Measurements from ENCODE around the gene MBLAC1. TPM values are rescaled to one million over a fixed set of nuclear protein-coding genes. Genes with fewer than 3 reads are reported as not detected.

MBLAC1 gene
- polyA plus RNA-seq, 3 donors: 0.57 to 0.81 (median 0.59) TPM

DNA sequence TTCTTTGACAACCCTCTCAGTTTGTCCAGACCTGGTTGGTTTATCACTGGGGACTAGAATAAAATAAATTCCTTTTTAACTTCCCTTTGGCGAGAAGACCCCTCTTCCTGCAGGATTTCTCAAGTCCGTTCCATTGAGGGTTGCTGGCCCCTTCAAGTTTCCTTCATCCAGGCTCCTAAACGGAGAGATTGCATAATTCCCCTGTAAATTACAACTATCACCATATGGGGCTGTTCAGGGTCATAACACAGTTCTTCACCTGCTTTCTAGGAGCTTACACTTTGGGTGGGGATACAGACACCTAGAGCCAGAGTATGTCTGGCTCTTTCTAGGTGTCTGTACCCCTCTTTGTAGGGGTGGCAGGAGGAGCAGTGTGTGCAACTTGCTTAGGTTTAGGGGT lies 41.3 kb upstream of the MBLAC1 start:
- Mint-ChIP-seq H3K27me3 (ENCODE audit: low read depth in 3 of 3) (peaks cover 8 to 15% (median 14%) of the 10 kb centered on the region in 3 donors), H3K9me3 (peaks cover 0 to 5% (median 0%) of the 10 kb centered on the region in 7 donors), H3K4me3 (no peak overlapping the region), H3K36me3 (peaks cover 3 to 4% of the 10 kb centered on the region in 2 donors), H3K4me1 (peaks cover 41% of the 10 kb centered on the region), H3K27ac (peak overlapping the region in 6 of 7 donors; percentile 65 to 91 (median 82))
- no peak overlapping the region for H3K4me3 ChIP-seq (replicated peaks in 1 of 3; ENCODE audit: low read depth in 2 of 3, low read length in 3 of 3)
- H3K4me2 ChIP-seq (replicated peaks; ENCODE audit: extremely low read depth, low read length, poor library complexity, severe bottlenecking): no peak overlapping the region
- intact Hi-C loops (cut with micrococcal nuclease): loop anchor here (10.0 kb wide), 1 partner anchor 71 kb away; the partner anchor contains the start of gene ZKSCAN1 (in 2 of the 2)
- TF ChIP-seq CTCF (IDR thresholded peaks at IDR 0.05): no peak
- H3K9me3 ChIP-seq (replicated peaks in 1 of 2; ENCODE audit: control insufficient read depth in 1 of 2, insufficient read depth in 1 of 2, low read length in 2 of 2): no peaks in the 10 kb centered on the region
- no peaks in the 10 kb centered on the region for H3K27me3 ChIP-seq (ENCODE audit: control insufficient read depth in 2 of 2, insufficient read depth in 2 of 2, low read length in 2 of 2)
- H3K79me2 ChIP-seq (ENCODE audit: insufficient read depth, low read length): peaks cover 22% of the 10 kb centered on the region
- no peak overlapping the region for H3K27ac ChIP-seq (ENCODE audit: low read depth in 1 of 2, low read length in 2 of 2)
- no peaks in the 10 kb centered on the region for H4K20me1 ChIP-seq (ENCODE audit: insufficient read depth, low read length)
- no peak for DNase-seq
- H3K36me3 ChIP-seq (replicated peaks in 1 of 2; ENCODE audit: control insufficient read depth in 1 of 2, insufficient read depth in 2 of 2, low read length in 2 of 2): peaks cover 3 to 4% of the 10 kb centered on the region in 2 donors
- no CpG with 5 or more reads among the region's 3 CpGs for whole genome bisulfite sequencing (ENCODE audit: insufficient coverage)
- peaks cover 42 to 55% of the 10 kb centered on the region in 2 donors for H3K4me1 ChIP-seq (ENCODE audit: control insufficient read depth in 1 of 2, insufficient read depth in 2 of 2, low read length in 2 of 2)
- no peak overlapping the region for H3K9ac ChIP-seq (ENCODE audit: insufficient read depth, low read length, poor library complexity, severe bottlenecking)
- H2AFZ ChIP-seq (ENCODE audit: insufficient read depth, low read depth, low read length, poor library complexity, severe bottlenecking): no peak overlapping the region

GRCh38 chr7:100087055-100087750 lies 39.6 kb upstream of the MBLAC1 start:
- no peaks in the 10 kb centered on the region for H3K9me3 ChIP-seq (replicated peaks in 1 of 2; ENCODE audit: control insufficient read depth in 1 of 2, insufficient read depth in 1 of 2, low read length in 2 of 2)
- no peak overlapping the region for H2AFZ ChIP-seq (ENCODE audit: insufficient read depth, low read depth, low read length, poor library complexity, severe bottlenecking)
- peaks cover 12% of the 10 kb centered on the region for H3K79me2 ChIP-seq (ENCODE audit: insufficient read depth, low read length)
- H3K4me2 ChIP-seq (replicated peaks; ENCODE audit: extremely low read depth, low read length, poor library complexity, severe bottlenecking): no peak overlapping the region
- Mint-ChIP-seq H3K27ac (no peak overlapping the region), H3K4me1 (peaks cover 33% of the 10 kb centered on the region), H3K36me3 (peaks cover 20% of the 10 kb centered on the region in 2 donors), H3K9me3 (peaks cover 0 to 5% (median 0%) of the 10 kb centered on the region in 7 donors), H3K4me3 (no peak overlapping the region), H3K27me3 (ENCODE audit: low read depth in 3 of 3) (peaks cover 8 to 15% (median 14%) of the 10 kb centered on the region in 3 donors)
- H3K9ac ChIP-seq (ENCODE audit: insufficient read depth, low read length, poor library complexity, severe bottlenecking): no peak overlapping the region
- H4K20me1 ChIP-seq (ENCODE audit: insufficient read depth, low read length): no peaks in the 10 kb centered on the region
- 95% methylated on average over 3 of the region's 10 CpGs for WGBS (ENCODE audit: insufficient coverage)
- no peak for TF ChIP-seq CTCF (IDR thresholded peaks at IDR 0.05)
- no peak overlapping the region for H3K27ac ChIP-seq (ENCODE audit: low read depth in 1 of 2, low read length in 2 of 2)
- no peaks in the 10 kb centered on the region for H3K27me3 ChIP-seq (ENCODE audit: control insufficient read depth in 2 of 2, insufficient read depth in 2 of 2, low read length in 2 of 2)
- H3K36me3 ChIP-seq (replicated peaks in 1 of 2; ENCODE audit: control insufficient read depth in 1 of 2, insufficient read depth in 2 of 2, low read length in 2 of 2): peaks cover 20 to 21% of the 10 kb centered on the region in 2 donors
- H3K4me3 ChIP-seq (replicated peaks in 1 of 3; ENCODE audit: low read depth in 2 of 3, low read length in 3 of 3): no peak overlapping the region
- intact Hi-C loops (cut with micrococcal nuclease): loop anchor here (10.0 kb wide), 1 partner anchor 72 kb away; the partner anchor contains the start of gene ZKSCAN1 (in 2 of the 2)
- H3K4me1 ChIP-seq (ENCODE audit: control insufficient read depth in 1 of 2, insufficient read depth in 2 of 2, low read length in 2 of 2): peaks cover 33 to 44% of the 10 kb centered on the region in 2 donors
- DNase-seq: no peak
